Skeletal muscle satellite cell (primary cell): ENCODE data around the gene GLRX3.

Experiments used
- H3K27me3 ChIP-seq: 2 replicates; pipeline ENCODE4 v1.7.0; 2013; ENCODE audit warnings: low read length; ENCODE audit not compliant: control insufficient read depth, insufficient read depth
- H3K36me3 ChIP-seq: 2 replicates; pipeline ENCODE4 v1.7.0; 2013; ENCODE audit warnings: mild to moderate bottlenecking, control low read depth, low read length; ENCODE audit not compliant: insufficient read depth
- H3K4me1 ChIP-seq: 2 replicates; pipeline ENCODE4 v1.7.0; 2013; ENCODE audit warnings: low read length; ENCODE audit not compliant: control insufficient read depth, insufficient read depth
- H3K4me2 ChIP-seq: 2 replicates; pipeline ENCODE4 v1.7.0; 2013; ENCODE audit warnings: mild to moderate bottlenecking, low read length
- H3K4me3 ChIP-seq: 2 replicates; pipeline ENCODE4 v1.7.0; 2013; ENCODE audit warnings: low read length
- H3K9ac ChIP-seq: 2 replicates; pipeline ENCODE4 v1.7.0; 2013; ENCODE audit warnings: mild to moderate bottlenecking, low read depth, low read length, moderate library complexity
- H3K9me3 ChIP-seq: replicated peaks from 2 replicates; pipeline ENCODE4 v1.7.0; 2013; ENCODE audit warnings: mild to moderate bottlenecking, control low read depth, low read length

The GLRX3 gene

DNA sequence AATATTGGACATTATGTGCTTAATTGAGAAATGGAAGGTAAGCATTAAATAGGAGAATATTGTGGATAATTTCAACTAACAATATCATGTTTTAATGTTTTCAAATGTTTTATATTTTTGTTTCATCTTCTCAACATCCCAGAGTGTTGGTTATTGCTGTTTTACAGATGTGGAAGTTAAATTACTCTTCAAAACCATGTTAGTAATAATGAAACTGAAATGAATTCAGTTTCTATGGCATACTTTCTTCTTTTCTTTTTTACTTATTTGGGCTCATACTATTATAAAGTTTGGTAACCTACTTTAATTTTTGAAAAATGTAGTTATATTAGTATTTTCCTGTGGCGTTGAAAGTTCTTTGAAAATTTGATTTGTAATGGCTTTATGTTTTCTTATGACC is 4.2 kb downstream of the GLRX3 start:
- H3K9ac ChIP-seq, result no peak overlapping the region
- H3K4me3 ChIP-seq, result no peak overlapping the region
- no peaks in the 10 kb centered on the region for H3K9me3 ChIP-seq
- H3K4me1 ChIP-seq, result peaks cover 21% of the 10 kb centered on the region
- no peaks in the 10 kb centered on the region for H3K27me3 ChIP-seq
- H3K36me3 ChIP-seq, result peaks cover 15% of the 10 kb centered on the region
- peak overlapping the region; percentile 1 for H3K4me2 ChIP-seq

DNA sequence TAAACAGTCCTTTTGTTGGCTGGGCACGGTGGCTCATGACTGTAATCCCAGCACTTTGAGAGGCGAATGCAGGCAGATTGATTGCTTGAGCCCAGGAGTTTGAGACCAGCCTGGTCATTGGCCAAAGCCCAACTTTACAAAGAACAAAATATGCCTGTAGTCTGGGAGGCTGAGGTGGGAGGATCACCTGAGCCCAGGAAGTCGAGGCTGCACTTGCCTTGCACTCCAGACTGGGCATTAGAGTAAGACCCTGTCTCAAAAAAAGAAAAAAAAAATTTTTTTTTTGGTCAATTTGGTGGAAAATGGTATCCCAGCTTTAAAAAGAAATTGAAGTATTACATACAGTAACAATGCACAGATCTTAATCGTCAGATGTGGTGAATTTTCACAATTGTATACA is 4.8 kb downstream of the GLRX3 start:
- Histone ChIP-seq H3K9me3 (no peaks in the 10 kb centered on the region), H3K27me3 (no peaks in the 10 kb centered on the region), H3K4me1 (peaks cover 16% of the 10 kb centered on the region), H3K4me2 (no peak overlapping the region), H3K9ac (no peak overlapping the region), H3K4me3 (no peak overlapping the region), H3K36me3 (peaks cover 19% of the 10 kb centered on the region)

DNA sequence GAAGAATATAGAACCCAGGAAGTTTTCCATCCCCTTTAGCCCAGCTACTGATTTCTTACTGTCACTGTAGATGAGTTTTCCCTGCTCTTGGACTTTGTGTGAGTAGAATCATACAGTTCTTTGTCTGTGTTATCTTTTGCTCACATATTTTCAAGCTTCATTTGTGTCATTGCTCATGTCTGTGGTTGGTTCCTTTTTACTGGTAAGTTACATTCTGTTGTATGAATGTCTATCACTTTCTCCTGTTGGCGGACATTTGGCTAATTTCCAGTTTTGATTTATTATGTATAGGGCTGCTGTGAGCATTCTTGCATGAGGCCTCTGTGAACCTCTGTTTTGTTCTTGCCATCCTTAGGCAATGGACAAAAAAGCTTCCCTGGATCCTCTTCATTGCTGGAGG is 5.3 kb downstream of the GLRX3 start:
- peaks cover 16% of the 10 kb centered on the region for H3K4me1 ChIP-seq
- no peaks in the 10 kb centered on the region for H3K27me3 ChIP-seq
- peaks cover 23% of the 10 kb centered on the region for H3K36me3 ChIP-seq
- no peak overlapping the region for H3K4me3 ChIP-seq
- no peak overlapping the region for H3K9ac ChIP-seq
- no peak overlapping the region for H3K4me2 ChIP-seq
- no peaks in the 10 kb centered on the region for H3K9me3 ChIP-seq

DNA sequence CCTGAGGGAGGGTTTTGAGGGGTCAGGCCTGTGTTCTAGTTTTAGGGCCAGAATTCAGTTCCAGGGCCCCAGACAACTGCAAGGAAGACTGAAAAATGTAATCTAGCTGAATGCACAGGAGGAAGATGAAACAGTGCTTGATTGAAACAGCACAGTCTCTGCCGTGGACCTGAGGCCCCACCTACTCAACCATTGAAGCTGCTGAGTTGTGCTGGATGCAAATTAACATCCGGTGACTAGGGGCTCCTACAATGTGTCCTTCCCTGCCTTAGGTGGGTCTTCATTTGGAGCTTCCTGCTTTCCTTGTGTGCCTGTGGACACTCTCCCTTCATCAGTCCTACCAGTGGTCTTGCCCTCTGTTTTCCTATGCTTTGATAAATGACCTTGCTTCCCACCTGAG is 5.7 kb downstream of the GLRX3 start:
- no peaks in the 10 kb centered on the region for H3K27me3 ChIP-seq
- peaks cover 16% of the 10 kb centered on the region for H3K4me1 ChIP-seq

GRCh38 chr10:130146042-130146441 is 9.9 kb downstream of the GLRX3 start:
- Histone ChIP-seq H3K4me2 (no peak overlapping the region), H3K9me3 (no peaks in the 10 kb centered on the region), H3K9ac (no peak overlapping the region), H3K4me3 (no peak overlapping the region), H3K36me3 (peaks cover 26% of the 10 kb centered on the region), H3K27me3 (no peaks in the 10 kb centered on the region), H3K4me1 (no peaks in the 10 kb centered on the region)

More for the DNA sequence above, 5.7 kb downstream of the GLRX3 start:
- no peak overlapping the region for H3K4me2 ChIP-seq
- no peak overlapping the region for H3K9ac ChIP-seq
- H3K36me3 ChIP-seq, result peaks cover 27% of the 10 kb centered on the region
- no peak overlapping the region for H3K4me3 ChIP-seq
- H3K9me3 ChIP-seq, result no peaks in the 10 kb centered on the region

GRCh38 chr10:130159192-130159794 is 23.1 kb downstream of the GLRX3 start:
- H3K27me3 ChIP-seq, result no peaks in the 10 kb centered on the region
- no peaks in the 10 kb centered on the region for H3K9me3 ChIP-seq
- no peak overlapping the region for H3K4me2 ChIP-seq
- peaks cover 37% of the 10 kb centered on the region for H3K36me3 ChIP-seq
- H3K9ac ChIP-seq, result no peak overlapping the region
- H3K4me1 ChIP-seq, result no peaks in the 10 kb centered on the region
- H3K4me3 ChIP-seq, result no peak overlapping the region

DNA sequence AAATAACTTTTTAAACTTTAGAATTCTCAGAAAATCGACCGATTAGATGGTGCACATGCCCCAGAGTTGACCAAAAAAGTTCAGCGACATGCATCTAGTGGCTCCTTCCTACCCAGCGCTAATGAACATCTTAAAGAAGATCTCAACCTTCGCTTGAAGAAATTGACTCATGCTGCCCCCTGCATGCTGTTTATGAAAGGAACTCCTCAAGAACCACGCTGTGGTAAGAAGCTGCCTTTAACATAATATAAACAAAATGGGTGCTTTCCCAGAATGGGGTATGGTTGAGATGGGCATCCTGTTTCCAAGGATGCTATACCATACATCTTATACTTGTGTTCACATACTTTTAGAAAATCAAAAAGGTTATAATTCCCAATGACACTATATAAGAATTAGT is 24.6 kb downstream of the GLRX3 start:
- no peaks in the 10 kb centered on the region for H3K4me1 ChIP-seq
- H3K9ac ChIP-seq, result no peak overlapping the region
- H3K36me3 ChIP-seq, result peaks cover 43% of the 10 kb centered on the region
- H3K27me3 ChIP-seq, result no peaks in the 10 kb centered on the region
- no peak overlapping the region for H3K4me2 ChIP-seq
- no peak overlapping the region for H3K4me3 ChIP-seq
- H3K9me3 ChIP-seq, result no peaks in the 10 kb centered on the region

- Histone ChIP-seq H3K4me2 (no peak overlapping the region), H3K9me3 (no peaks in the 10 kb centered on the region), H3K9ac (no peak overlapping the region), H3K27me3 (no peaks in the 10 kb centered on the region), H3K36me3 (peaks cover 46% of the 10 kb centered on the region), H3K4me1 (no peaks in the 10 kb centered on the region), H3K4me3 (no peak overlapping the region)
These were observed 25.1 kb downstream of the GLRX3 start for GRCh38 chr10:130161331-130161730.

DNA sequence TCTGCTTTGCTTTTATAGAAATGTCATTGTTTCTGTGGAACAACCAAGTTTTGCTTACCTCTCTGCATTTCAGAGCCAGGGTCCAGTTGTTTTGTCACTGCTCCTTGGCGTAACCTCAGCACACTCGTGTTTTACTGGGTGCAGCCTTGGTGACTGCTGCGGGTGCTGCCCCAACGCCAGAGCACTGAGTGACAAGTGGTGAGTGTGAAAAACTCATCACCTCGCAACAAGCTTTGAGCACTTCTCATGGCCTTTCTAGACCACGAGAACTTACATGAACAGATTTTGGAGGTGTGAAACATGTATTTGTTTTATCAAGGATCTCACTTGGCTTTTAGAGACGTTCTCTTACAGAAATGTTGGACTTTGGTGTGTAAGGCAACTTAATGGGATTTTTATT is 31.0 kb downstream of the GLRX3 start:
- H3K4me2 ChIP-seq, result no peak overlapping the region
- H3K4me3 ChIP-seq, result no peak overlapping the region
- H3K9ac ChIP-seq, result no peak overlapping the region
- H3K9me3 ChIP-seq, result no peaks in the 10 kb centered on the region
- no peaks in the 10 kb centered on the region for H3K27me3 ChIP-seq
- no peaks in the 10 kb centered on the region for H3K4me1 ChIP-seq
- H3K36me3 ChIP-seq, result peaks cover 51% of the 10 kb centered on the region

- peaks cover 46% of the 10 kb centered on the region for H3K36me3 ChIP-seq
- no peak overlapping the region for H3K4me2 ChIP-seq
- no peak overlapping the region for H3K9ac ChIP-seq
- no peaks in the 10 kb centered on the region for H3K9me3 ChIP-seq
- H3K4me1 ChIP-seq, result no peaks in the 10 kb centered on the region
- H3K4me3 ChIP-seq, result no peak overlapping the region
- H3K27me3 ChIP-seq, result no peaks in the 10 kb centered on the region
These were observed 31.5 kb downstream of the GLRX3 start for GRCh38 chr10:130167707-130168106.

DNA sequence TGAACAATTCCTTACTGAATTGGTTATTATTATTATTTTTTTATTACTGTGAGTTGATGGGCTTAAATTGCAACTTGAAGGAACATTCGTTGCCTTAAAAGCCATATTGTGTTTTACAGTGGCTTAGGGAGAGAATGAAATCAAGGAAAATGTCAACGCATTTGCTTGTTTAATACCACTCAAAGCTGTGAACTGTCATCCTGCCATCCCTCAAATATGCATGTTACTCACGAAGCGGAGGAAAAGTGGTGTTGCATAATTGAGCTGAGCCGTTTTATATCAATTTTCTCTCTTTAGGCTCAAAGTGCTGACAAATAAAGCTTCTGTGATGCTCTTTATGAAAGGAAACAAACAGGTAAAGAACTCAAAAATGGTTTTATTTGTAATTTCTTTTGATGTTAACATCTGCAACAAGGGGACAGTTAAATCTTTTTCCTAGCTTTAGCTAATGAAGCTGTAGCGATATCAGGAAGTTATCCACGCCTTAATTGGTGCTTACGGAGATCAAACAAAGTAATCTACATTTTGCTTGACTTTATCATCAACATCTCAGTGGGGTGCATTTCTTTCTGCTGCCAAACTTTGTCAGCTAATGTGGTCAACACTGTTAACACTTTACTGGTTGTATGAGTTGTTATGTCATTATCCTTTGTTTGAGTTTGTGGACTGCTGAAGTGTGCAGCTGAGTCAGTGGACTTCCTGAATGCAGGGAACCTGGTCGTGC is 33.1 kb downstream of the GLRX3 start:
- Histone ChIP-seq H3K9ac (no peak overlapping the region), H3K4me1 (no peaks in the 10 kb centered on the region), H3K9me3 (no peaks in the 10 kb centered on the region), H3K27me3 (no peaks in the 10 kb centered on the region), H3K36me3 (peaks cover 52% of the 10 kb centered on the region), H3K4me3 (no peak overlapping the region), H3K4me2 (no peak overlapping the region)

DNA sequence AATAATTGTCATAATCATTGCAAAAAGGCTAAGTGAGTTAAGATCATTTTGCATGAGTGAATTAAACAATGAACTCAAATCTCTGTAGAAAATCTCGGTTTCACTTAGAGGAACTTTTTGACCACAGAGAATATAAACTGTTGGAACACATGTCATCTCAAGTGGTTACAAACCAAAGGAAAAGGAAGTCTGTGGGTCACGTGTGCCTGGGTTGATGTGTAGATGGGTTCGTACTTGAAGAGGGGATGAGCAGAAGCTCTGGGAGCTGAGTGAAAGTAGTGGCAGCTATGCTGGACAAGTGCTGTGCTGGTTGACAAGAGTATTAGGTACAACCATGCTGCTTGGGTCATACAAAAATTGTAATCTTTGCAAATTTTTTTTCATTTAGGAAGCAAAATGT is 35.0 kb downstream of the GLRX3 start:
- Histone ChIP-seq H3K9ac (no peak overlapping the region), H3K36me3 (peaks cover 55% of the 10 kb centered on the region), H3K4me1 (no peaks in the 10 kb centered on the region)

More for the DNA sequence above, 35.0 kb downstream of the GLRX3 start:
- Histone ChIP-seq H3K4me3 (no peak overlapping the region), H3K27me3 (no peaks in the 10 kb centered on the region), H3K4me2 (no peak overlapping the region), H3K9me3 (no peaks in the 10 kb centered on the region)
